Measurements from ENCODE around the gene SPAG4.

DNA sequence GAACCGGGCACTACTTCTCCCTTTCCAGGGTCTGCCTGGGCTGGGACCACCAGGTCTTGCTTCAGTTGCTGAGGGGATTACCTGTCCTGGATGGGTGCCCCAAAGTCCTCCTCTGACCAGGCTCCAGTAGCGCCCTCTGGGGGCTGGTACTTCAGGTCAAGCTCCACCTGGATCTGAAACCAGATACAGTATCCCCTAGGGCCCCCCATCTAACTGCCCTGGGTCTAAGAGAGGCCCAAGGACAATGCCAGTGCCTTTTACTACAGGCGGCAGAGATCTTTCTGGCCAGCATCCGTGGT is 11.2 kb upstream of the SPAG4 start:
- TF ChIP-seq, protein P1, sequence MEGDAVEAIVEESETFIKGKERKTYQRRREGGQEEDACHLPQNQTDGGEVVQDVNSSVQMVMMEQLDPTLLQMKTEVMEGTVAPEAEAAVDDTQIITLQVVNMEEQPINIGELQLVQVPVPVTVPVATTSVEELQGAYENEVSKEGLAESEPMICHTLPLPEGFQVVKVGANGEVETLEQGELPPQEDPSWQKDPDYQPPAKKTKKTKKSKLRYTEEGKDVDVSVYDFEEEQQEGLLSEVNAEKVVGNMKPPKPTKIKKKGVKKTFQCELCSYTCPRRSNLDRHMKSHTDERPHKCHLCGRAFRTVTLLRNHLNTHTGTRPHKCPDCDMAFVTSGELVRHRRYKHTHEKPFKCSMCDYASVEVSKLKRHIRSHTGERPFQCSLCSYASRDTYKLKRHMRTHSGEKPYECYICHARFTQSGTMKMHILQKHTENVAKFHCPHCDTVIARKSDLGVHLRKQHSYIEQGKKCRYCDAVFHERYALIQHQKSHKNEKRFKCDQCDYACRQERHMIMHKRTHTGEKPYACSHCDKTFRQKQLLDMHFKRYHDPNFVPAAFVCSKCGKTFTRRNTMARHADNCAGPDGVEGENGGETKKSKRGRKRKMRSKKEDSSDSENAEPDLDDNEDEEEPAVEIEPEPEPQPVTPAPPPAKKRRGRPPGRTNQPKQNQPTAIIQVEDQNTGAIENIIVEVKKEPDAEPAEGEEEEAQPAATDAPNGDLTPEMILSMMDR (IDR thresholded peaks at IDR 0.05; ENCODE audit: insufficient read depth, low read depth, low read length): peak; percentile 5
- TF ChIP-seq EZH2 (IDR thresholded peaks at IDR 0.05; ENCODE audit: insufficient read depth, low read length): no peak

All from astrocyte (in vitro differentiated cells and primary cell).